Erythroblast (primary cell): ENCODE measurements around the gene SCN5A.

Source experiments
- GATA1 ChIP-seq: IDR thresholded peaks from 2 replicates; pipeline ENCODE4 v1.6.1; 2011; ENCODE audit warnings: low read depth, mild to moderate bottlenecking, control low read depth, low read length, moderate library complexity
- POLR2A ChIP-seq: IDR thresholded peaks from 2 replicates; pipeline ENCODE4 v1.6.1; 2011; ENCODE audit warnings: mild to moderate bottlenecking, low read length

GRCh38 chr3:38549486-38549885, 100.0 kb downstream of the SCN5A start:
- TF ChIP-seq POLR2A (no peak), GATA1 (no peak)
